Measurements from ENCODE around the gene SLC25A21.
"Not testable (repeated sequence)": the region's sequence is repeated elsewhere in the genome, so short reads cannot be mapped to it uniquely, and the experiment has no call there.

DNA sequence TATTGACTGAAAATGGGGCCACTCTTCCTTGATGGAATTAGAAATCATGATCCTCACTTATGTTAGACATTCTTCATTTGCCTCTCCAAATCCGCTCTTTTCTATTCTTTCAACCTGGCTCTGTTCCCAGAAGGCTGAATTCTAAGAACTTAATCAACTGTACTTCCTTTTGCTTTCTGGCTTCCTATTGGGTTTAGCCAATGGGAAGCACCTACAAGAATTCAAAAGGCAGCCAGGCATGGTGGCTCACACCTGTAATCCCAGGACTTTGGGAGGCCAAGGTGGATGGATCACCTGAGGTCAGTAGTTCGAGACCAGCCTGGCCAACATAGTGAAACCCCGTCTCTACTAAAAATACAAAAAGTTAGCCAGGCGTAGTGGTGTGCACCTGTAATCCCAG, 98.1 kb downstream of the SLC25A21 start:
- TF ChIP-seq, protein P1, sequence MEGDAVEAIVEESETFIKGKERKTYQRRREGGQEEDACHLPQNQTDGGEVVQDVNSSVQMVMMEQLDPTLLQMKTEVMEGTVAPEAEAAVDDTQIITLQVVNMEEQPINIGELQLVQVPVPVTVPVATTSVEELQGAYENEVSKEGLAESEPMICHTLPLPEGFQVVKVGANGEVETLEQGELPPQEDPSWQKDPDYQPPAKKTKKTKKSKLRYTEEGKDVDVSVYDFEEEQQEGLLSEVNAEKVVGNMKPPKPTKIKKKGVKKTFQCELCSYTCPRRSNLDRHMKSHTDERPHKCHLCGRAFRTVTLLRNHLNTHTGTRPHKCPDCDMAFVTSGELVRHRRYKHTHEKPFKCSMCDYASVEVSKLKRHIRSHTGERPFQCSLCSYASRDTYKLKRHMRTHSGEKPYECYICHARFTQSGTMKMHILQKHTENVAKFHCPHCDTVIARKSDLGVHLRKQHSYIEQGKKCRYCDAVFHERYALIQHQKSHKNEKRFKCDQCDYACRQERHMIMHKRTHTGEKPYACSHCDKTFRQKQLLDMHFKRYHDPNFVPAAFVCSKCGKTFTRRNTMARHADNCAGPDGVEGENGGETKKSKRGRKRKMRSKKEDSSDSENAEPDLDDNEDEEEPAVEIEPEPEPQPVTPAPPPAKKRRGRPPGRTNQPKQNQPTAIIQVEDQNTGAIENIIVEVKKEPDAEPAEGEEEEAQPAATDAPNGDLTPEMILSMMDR (IDR thresholded peaks at IDR 0.05), result not testable (repeated sequence)
- not testable (repeated sequence) for TF ChIP-seq POLR2A (IDR thresholded peaks at IDR 0.05; ENCODE audit: low read depth); POLR2AphosphoS5 (IDR thresholded peaks at IDR 0.05)
